ENCODE data around the gene PTPRG.

- TF ChIP-seq, protein P1, sequence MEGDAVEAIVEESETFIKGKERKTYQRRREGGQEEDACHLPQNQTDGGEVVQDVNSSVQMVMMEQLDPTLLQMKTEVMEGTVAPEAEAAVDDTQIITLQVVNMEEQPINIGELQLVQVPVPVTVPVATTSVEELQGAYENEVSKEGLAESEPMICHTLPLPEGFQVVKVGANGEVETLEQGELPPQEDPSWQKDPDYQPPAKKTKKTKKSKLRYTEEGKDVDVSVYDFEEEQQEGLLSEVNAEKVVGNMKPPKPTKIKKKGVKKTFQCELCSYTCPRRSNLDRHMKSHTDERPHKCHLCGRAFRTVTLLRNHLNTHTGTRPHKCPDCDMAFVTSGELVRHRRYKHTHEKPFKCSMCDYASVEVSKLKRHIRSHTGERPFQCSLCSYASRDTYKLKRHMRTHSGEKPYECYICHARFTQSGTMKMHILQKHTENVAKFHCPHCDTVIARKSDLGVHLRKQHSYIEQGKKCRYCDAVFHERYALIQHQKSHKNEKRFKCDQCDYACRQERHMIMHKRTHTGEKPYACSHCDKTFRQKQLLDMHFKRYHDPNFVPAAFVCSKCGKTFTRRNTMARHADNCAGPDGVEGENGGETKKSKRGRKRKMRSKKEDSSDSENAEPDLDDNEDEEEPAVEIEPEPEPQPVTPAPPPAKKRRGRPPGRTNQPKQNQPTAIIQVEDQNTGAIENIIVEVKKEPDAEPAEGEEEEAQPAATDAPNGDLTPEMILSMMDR (IDR thresholded peaks at IDR 0.05; ENCODE audit: poor library complexity), result no peak
- TF ChIP-seq EZH2phosphoT487 (IDR thresholded peaks at IDR 0.05; ENCODE audit: low read depth, severe bottlenecking, unreplicated experiment), result no peak
- TF ChIP-seq EZH2 (IDR thresholded peaks at IDR 0.05; ENCODE audit: borderline replicate concordance), result no peak
Observed at GRCh38 chr3:61750766-61751165, 189.4 kb downstream of the PTPRG start.
